Measurements from ENCODE around the gene MEGF10.

Gene MEGF10

GRCh38 chr5:127415034-127415433 is 124.4 kb downstream of the MEGF10 start:
- peaks cover 8% of the 10 kb centered on the region; the same call in 1 of the 2 replicates for H3K36me3 ChIP-seq (ENCODE audit: insufficient read depth, low read length)
- H3K4me3 ChIP-seq (ENCODE audit: low read length) = no peak overlapping the region
- 85% methylated on average over 2 of the region's 2 CpGs for WGBS
- no peaks in the 10 kb centered on the region for H3K9me3 ChIP-seq (ENCODE audit: insufficient read depth, low read depth, low read length)
- no peak overlapping the region for H3K9ac ChIP-seq (ENCODE audit: low read depth, low read length)
- no peak overlapping the region for H3K27ac ChIP-seq (ENCODE audit: low read depth, low read length)
- H3K27me3 ChIP-seq (ENCODE audit: insufficient read depth, low read length) = no peaks in the 10 kb centered on the region
- H3K4me1 ChIP-seq (ENCODE audit: insufficient read depth, low read length) = no peaks in the 10 kb centered on the region

GRCh38 chr5:127416906-127417305 is 126.3 kb downstream of the MEGF10 start:
- Histone ChIP-seq H3K4me1 (ENCODE audit: insufficient read depth, low read length) (no peaks in the 10 kb centered on the region), H3K27ac (ENCODE audit: low read depth, low read length) (no peak overlapping the region), H3K4me3 (ENCODE audit: low read length) (no peak overlapping the region), H3K9ac (ENCODE audit: low read depth, low read length) (no peak overlapping the region), H3K27me3 (ENCODE audit: insufficient read depth, low read length) (no peaks in the 10 kb centered on the region), H3K36me3 (ENCODE audit: insufficient read depth, low read length) (no peaks in the 10 kb centered on the region), H3K9me3 (ENCODE audit: insufficient read depth, low read depth, low read length) (no peaks in the 10 kb centered on the region)
- 95% methylated on average over 4 of the region's 4 CpGs for WGBS

- Histone ChIP-seq H3K4me1 (ENCODE audit: insufficient read depth, low read length) (no peaks in the 10 kb centered on the region), H3K9ac (ENCODE audit: low read depth, low read length) (no peak overlapping the region), H3K36me3 (ENCODE audit: insufficient read depth, low read length) (no peaks in the 10 kb centered on the region), H3K27me3 (ENCODE audit: insufficient read depth, low read length) (no peaks in the 10 kb centered on the region), H3K9me3 (ENCODE audit: insufficient read depth, low read depth, low read length) (no peaks in the 10 kb centered on the region), H3K4me3 (ENCODE audit: low read length) (no peak overlapping the region), H3K27ac (ENCODE audit: low read depth, low read length) (no peak overlapping the region)
- WGBS = 89% methylated on average over 2 of the region's 2 CpGs
Observed at GRCh38 chr5:127417528-127417927, 126.9 kb downstream of the MEGF10 start.

GRCh38 chr5:127418367-127418766 is 127.8 kb downstream of the MEGF10 start:
- WGBS = 80% methylated on average over 1 of the region's 1 CpG
- no peak overlapping the region for H3K4me3 ChIP-seq (ENCODE audit: low read length)
- no peaks in the 10 kb centered on the region; the same call in 1 of the 2 replicates for H3K36me3 ChIP-seq (ENCODE audit: insufficient read depth, low read length)
- no peaks in the 10 kb centered on the region for H3K4me1 ChIP-seq (ENCODE audit: insufficient read depth, low read length)
- no peak overlapping the region for H3K9ac ChIP-seq (ENCODE audit: low read depth, low read length)
- no peak overlapping the region for H3K27ac ChIP-seq (ENCODE audit: low read depth, low read length)
- no peaks in the 10 kb centered on the region for H3K9me3 ChIP-seq (ENCODE audit: insufficient read depth, low read depth, low read length)
- no peaks in the 10 kb centered on the region for H3K27me3 ChIP-seq (ENCODE audit: insufficient read depth, low read length)

- H3K9ac ChIP-seq (ENCODE audit: low read depth, low read length) = no peak overlapping the region
- H3K9me3 ChIP-seq (ENCODE audit: insufficient read depth, low read depth, low read length) = no peaks in the 10 kb centered on the region
- H3K36me3 ChIP-seq (ENCODE audit: insufficient read depth, low read length) = no peaks in the 10 kb centered on the region; the same call in 1 of the 2 replicates
- H3K4me1 ChIP-seq (ENCODE audit: insufficient read depth, low read length) = peaks cover 4% of the 10 kb centered on the region; the same call in 1 of the 2 replicates
- 93% methylated on average over 6 of the region's 7 CpGs for WGBS
- no peak overlapping the region for H3K4me3 ChIP-seq (ENCODE audit: low read length)
- no peak overlapping the region for H3K27ac ChIP-seq (ENCODE audit: low read depth, low read length)
- H3K27me3 ChIP-seq (ENCODE audit: insufficient read depth, low read length) = no peaks in the 10 kb centered on the region
Observed at GRCh38 chr5:127418974-127419682, 128.5 kb downstream of the MEGF10 start.

- H3K4me3 ChIP-seq (ENCODE audit: low read length) = no peak overlapping the region
- H3K9ac ChIP-seq (ENCODE audit: low read depth, low read length) = no peak overlapping the region
- H3K4me1 ChIP-seq (ENCODE audit: insufficient read depth, low read length) = peaks cover 10% of the 10 kb centered on the region; the same call in 1 of the 2 replicates
- 96% methylated on average over 18 of the region's 18 CpGs for WGBS
- H3K27me3 ChIP-seq (ENCODE audit: insufficient read depth, low read length) = no peaks in the 10 kb centered on the region
- H3K9me3 ChIP-seq (ENCODE audit: insufficient read depth, low read depth, low read length) = no peaks in the 10 kb centered on the region
- no peak overlapping the region for H3K27ac ChIP-seq (ENCODE audit: low read depth, low read length)
- H3K36me3 ChIP-seq (ENCODE audit: insufficient read depth, low read length) = no peaks in the 10 kb centered on the region; the same call in 1 of the 2 replicates
Observed at GRCh38 chr5:127419683-127420257, 129.2 kb downstream of the MEGF10 start.

- Histone ChIP-seq H3K27ac (ENCODE audit: low read depth, low read length) (no peak overlapping the region), H3K36me3 (ENCODE audit: insufficient read depth, low read length) (no peaks in the 10 kb centered on the region; the same call in 1 of the 2 replicates), H3K4me3 (ENCODE audit: low read length) (no peak overlapping the region), H3K27me3 (ENCODE audit: insufficient read depth, low read length) (no peaks in the 10 kb centered on the region), H3K9me3 (ENCODE audit: insufficient read depth, low read depth, low read length) (no peaks in the 10 kb centered on the region), H3K4me1 (ENCODE audit: insufficient read depth, low read length) (peaks cover 10% of the 10 kb centered on the region; the same call in 1 of the 2 replicates), H3K9ac (ENCODE audit: low read depth, low read length) (no peak overlapping the region)
- WGBS = 91% methylated on average over 3 of the region's 3 CpGs
Observed at GRCh38 chr5:127420758-127421157, 130.2 kb downstream of the MEGF10 start.

GRCh38 chr5:127421471-127421870 is 130.9 kb downstream of the MEGF10 start:
- no peaks in the 10 kb centered on the region for H3K27me3 ChIP-seq (ENCODE audit: insufficient read depth, low read length)
- no peak overlapping the region for H3K9ac ChIP-seq (ENCODE audit: low read depth, low read length)
- H3K9me3 ChIP-seq (ENCODE audit: insufficient read depth, low read depth, low read length) = no peaks in the 10 kb centered on the region
- H3K36me3 ChIP-seq (ENCODE audit: insufficient read depth, low read length) = no peaks in the 10 kb centered on the region; the same call in 1 of the 2 replicates
- 100% methylated on average over 1 of the region's 2 CpGs for WGBS
- H3K27ac ChIP-seq (ENCODE audit: low read depth, low read length) = no peak overlapping the region
- peaks cover 10% of the 10 kb centered on the region; the same call in 1 of the 2 replicates for H3K4me1 ChIP-seq (ENCODE audit: insufficient read depth, low read length)
- no peak overlapping the region for H3K4me3 ChIP-seq (ENCODE audit: low read length)

GRCh38 chr5:127423173-127423798 is 132.7 kb downstream of the MEGF10 start:
- Histone ChIP-seq H3K27ac (ENCODE audit: low read depth, low read length) (no peak overlapping the region), H3K4me1 (ENCODE audit: insufficient read depth, low read length) (peaks cover 10% of the 10 kb centered on the region), H3K4me3 (ENCODE audit: low read length) (no peak overlapping the region), H3K9ac (ENCODE audit: low read depth, low read length) (no peak overlapping the region), H3K27me3 (ENCODE audit: insufficient read depth, low read length) (no peaks in the 10 kb centered on the region), H3K36me3 (ENCODE audit: insufficient read depth, low read length) (no peaks in the 10 kb centered on the region; the same call in 1 of the 2 replicates), H3K9me3 (ENCODE audit: insufficient read depth, low read depth, low read length) (no peaks in the 10 kb centered on the region)
- 98% methylated on average over 3 of the region's 4 CpGs for WGBS

GRCh38 chr5:127425037-127425436 is 134.4 kb downstream of the MEGF10 start:
- Histone ChIP-seq H3K4me3 (ENCODE audit: low read length) (no peak overlapping the region), H3K27ac (ENCODE audit: low read depth, low read length) (no peak overlapping the region), H3K9me3 (ENCODE audit: insufficient read depth, low read depth, low read length) (no peaks in the 10 kb centered on the region), H3K27me3 (ENCODE audit: insufficient read depth, low read length) (no peaks in the 10 kb centered on the region), H3K36me3 (ENCODE audit: insufficient read depth, low read length) (no peaks in the 10 kb centered on the region; the same call in 1 of the 2 replicates), H3K9ac (ENCODE audit: low read depth, low read length) (no peak overlapping the region), H3K4me1 (ENCODE audit: insufficient read depth, low read length) (peaks cover 10% of the 10 kb centered on the region)
- WGBS = 85% methylated on average over 4 of the region's 4 CpGs

GRCh38 chr5:127425868-127426267 is 135.3 kb downstream of the MEGF10 start:
- Histone ChIP-seq H3K4me3 (ENCODE audit: low read length) (no peak overlapping the region), H3K27ac (ENCODE audit: low read depth, low read length) (no peak overlapping the region), H3K4me1 (ENCODE audit: insufficient read depth, low read length) (peaks cover 10% of the 10 kb centered on the region), H3K27me3 (ENCODE audit: insufficient read depth, low read length) (no peaks in the 10 kb centered on the region), H3K9ac (ENCODE audit: low read depth, low read length) (no peak overlapping the region), H3K36me3 (ENCODE audit: insufficient read depth, low read length) (no peaks in the 10 kb centered on the region; the same call in 1 of the 2 replicates), H3K9me3 (ENCODE audit: insufficient read depth, low read depth, low read length) (no peaks in the 10 kb centered on the region)
- 86% methylated on average over 1 of the region's 1 CpG for WGBS
